Measurements from ENCODE around the gene SP1. TPM values are rescaled to one million over a fixed set of nuclear protein-coding genes. Genes with fewer than 3 reads are reported as not detected.
A peak's percentile ranks its signal among the peaks of the same experiment; 100 is the strongest.

SP1 gene
- polyA plus RNA-seq, 3 donors, result 15.1 to 80.7 (median 22.7) TPM

DNA sequence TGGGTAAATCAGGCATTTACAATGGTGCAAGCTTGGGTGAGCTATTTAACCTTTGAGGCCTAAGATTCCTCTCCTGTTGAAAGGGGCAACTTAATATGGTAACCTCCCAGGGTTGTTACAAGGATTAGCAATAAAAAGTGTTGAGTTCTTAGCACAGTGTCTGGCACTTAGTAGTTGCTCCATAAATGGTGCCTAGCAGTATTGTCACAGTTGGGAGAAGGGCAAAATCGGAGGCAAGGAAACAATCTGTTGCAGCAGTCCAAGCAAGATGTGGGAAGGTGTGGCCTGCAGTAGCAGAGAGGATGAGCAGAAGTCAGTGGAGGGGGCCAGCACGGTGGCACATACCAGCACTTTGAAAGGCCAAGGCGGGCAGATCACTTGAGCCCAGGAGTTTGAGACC is 36.5 kb upstream of the SP1 start:
- TF ChIP-seq, protein P1, sequence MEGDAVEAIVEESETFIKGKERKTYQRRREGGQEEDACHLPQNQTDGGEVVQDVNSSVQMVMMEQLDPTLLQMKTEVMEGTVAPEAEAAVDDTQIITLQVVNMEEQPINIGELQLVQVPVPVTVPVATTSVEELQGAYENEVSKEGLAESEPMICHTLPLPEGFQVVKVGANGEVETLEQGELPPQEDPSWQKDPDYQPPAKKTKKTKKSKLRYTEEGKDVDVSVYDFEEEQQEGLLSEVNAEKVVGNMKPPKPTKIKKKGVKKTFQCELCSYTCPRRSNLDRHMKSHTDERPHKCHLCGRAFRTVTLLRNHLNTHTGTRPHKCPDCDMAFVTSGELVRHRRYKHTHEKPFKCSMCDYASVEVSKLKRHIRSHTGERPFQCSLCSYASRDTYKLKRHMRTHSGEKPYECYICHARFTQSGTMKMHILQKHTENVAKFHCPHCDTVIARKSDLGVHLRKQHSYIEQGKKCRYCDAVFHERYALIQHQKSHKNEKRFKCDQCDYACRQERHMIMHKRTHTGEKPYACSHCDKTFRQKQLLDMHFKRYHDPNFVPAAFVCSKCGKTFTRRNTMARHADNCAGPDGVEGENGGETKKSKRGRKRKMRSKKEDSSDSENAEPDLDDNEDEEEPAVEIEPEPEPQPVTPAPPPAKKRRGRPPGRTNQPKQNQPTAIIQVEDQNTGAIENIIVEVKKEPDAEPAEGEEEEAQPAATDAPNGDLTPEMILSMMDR (IDR thresholded peaks at IDR 0.05), result no peak
- no peak overlapping the region for H2AFZ ChIP-seq (ENCODE audit: insufficient read depth, low read depth, low read length, poor library complexity, severe bottlenecking)
- Mint-ChIP-seq H3K4me1 (peaks cover 17% of the 10 kb centered on the region), H3K27ac (no peak overlapping the region), H3K27me3 (ENCODE audit: low read depth in 3 of 3) (peaks cover 17 to 42% (median 29%) of the 10 kb centered on the region in 3 donors), H3K36me3 (peaks cover 0 to 3% of the 10 kb centered on the region in 2 donors), H3K4me3 (peak overlapping the region in 1 of 2 donors; percentile 61), H3K9me3 (peaks cover 0 to 10% (median 2%) of the 10 kb centered on the region in 7 donors)
- no peak for DNase-seq
- WGBS (ENCODE audit: insufficient coverage), result 0% methylated on average over 1 of the region's 3 CpGs
- peaks cover 15 to 18% of the 10 kb centered on the region in 2 donors for H3K4me1 ChIP-seq (ENCODE audit: control insufficient read depth in 1 of 2, insufficient read depth in 2 of 2, low read length in 2 of 2)
- no peak overlapping the region for H3K4me3 ChIP-seq (replicated peaks in 1 of 3; ENCODE audit: low read depth in 2 of 3, low read length in 3 of 3)
- H4K20me1 ChIP-seq (ENCODE audit: insufficient read depth, low read length), result no peaks in the 10 kb centered on the region
- H3K9me3 ChIP-seq (replicated peaks in 1 of 2; ENCODE audit: control insufficient read depth in 1 of 2, insufficient read depth in 1 of 2, low read length in 2 of 2), result no peaks in the 10 kb centered on the region
- H3K27me3 ChIP-seq (ENCODE audit: control insufficient read depth in 2 of 2, insufficient read depth in 2 of 2, low read length in 2 of 2), result peaks cover 1 to 16% of the 10 kb centered on the region in 2 donors
- intact Hi-C loops (cut with micrococcal nuclease), result no loop called here
- H3K9ac ChIP-seq (ENCODE audit: insufficient read depth, low read length, poor library complexity, severe bottlenecking), result no peak overlapping the region
- no peaks in the 10 kb centered on the region for H3K36me3 ChIP-seq (replicated peaks in 1 of 2; ENCODE audit: control insufficient read depth in 1 of 2, insufficient read depth in 2 of 2, low read length in 2 of 2)
- H3K79me2 ChIP-seq (ENCODE audit: insufficient read depth, low read length), result no peaks in the 10 kb centered on the region
- no peak overlapping the region for H3K27ac ChIP-seq (ENCODE audit: low read depth in 1 of 2, low read length in 2 of 2)
- no peak overlapping the region for H3K4me2 ChIP-seq (replicated peaks; ENCODE audit: extremely low read depth, low read length, poor library complexity, severe bottlenecking)

GRCh38 chr12:53343969-53344368 is 36.0 kb upstream of the SP1 start:
- H3K36me3 ChIP-seq (replicated peaks in 1 of 2; ENCODE audit: control insufficient read depth in 1 of 2, insufficient read depth in 2 of 2, low read length in 2 of 2), result no peaks in the 10 kb centered on the region
- intact Hi-C loops (cut with micrococcal nuclease), result loop anchor here in 1 of 2 donors (2.0 kb wide), 1 partner anchor 19 kb away; no protein-coding TSS in a partner anchor
- peak overlapping the region; percentile 97 for H3K4me2 ChIP-seq (replicated peaks; ENCODE audit: extremely low read depth, low read length, poor library complexity, severe bottlenecking)
- no peaks in the 10 kb centered on the region for H4K20me1 ChIP-seq (ENCODE audit: insufficient read depth, low read length)
- H3K27ac ChIP-seq (ENCODE audit: low read depth in 1 of 2, low read length in 2 of 2), result no peak overlapping the region
- TF ChIP-seq, protein P1 (IDR thresholded peaks at IDR 0.05), result no peak
- no peaks in the 10 kb centered on the region for H3K79me2 ChIP-seq (ENCODE audit: insufficient read depth, low read length)
- no peaks in the 10 kb centered on the region for H3K9me3 ChIP-seq (replicated peaks in 1 of 2; ENCODE audit: control insufficient read depth in 1 of 2, insufficient read depth in 1 of 2, low read length in 2 of 2)
- H3K27me3 Mint-ChIP-seq (ENCODE audit: low read depth in 3 of 3), result peaks cover 13 to 37% (median 25%) of the 10 kb centered on the region in 3 donors
- H3K9ac ChIP-seq (ENCODE audit: insufficient read depth, low read length, poor library complexity, severe bottlenecking), result no peak overlapping the region
- H3K4me1 Mint-ChIP-seq, result peaks cover 20% of the 10 kb centered on the region
- H3K36me3 Mint-ChIP-seq, result peaks cover 0 to 3% of the 10 kb centered on the region in 2 donors
- WGBS (ENCODE audit: insufficient coverage), result 94% methylated on average over 2 of the region's 4 CpGs
- no peak overlapping the region for H3K4me3 ChIP-seq (replicated peaks in 1 of 3; ENCODE audit: low read depth in 2 of 3, low read length in 3 of 3)
- H3K4me3 Mint-ChIP-seq, result peak overlapping the region; percentile 67 to 81
- H2AFZ ChIP-seq (ENCODE audit: insufficient read depth, low read depth, low read length, poor library complexity, severe bottlenecking), result no peak overlapping the region
- H3K9me3 Mint-ChIP-seq, result peaks cover 0 to 10% (median 2%) of the 10 kb centered on the region in 7 donors
- no peak for DNase-seq
- peaks cover 15 to 18% of the 10 kb centered on the region in 2 donors for H3K4me1 ChIP-seq (ENCODE audit: control insufficient read depth in 1 of 2, insufficient read depth in 2 of 2, low read length in 2 of 2)
- peak overlapping the region in 1 of 7 donors; percentile 50 for H3K27ac Mint-ChIP-seq
- H3K27me3 ChIP-seq (ENCODE audit: control insufficient read depth in 2 of 2, insufficient read depth in 2 of 2, low read length in 2 of 2), result peaks cover 0 to 11% of the 10 kb centered on the region in 2 donors
